Measurements from ENCODE around the gene RAPH1.

GRCh38 chr2:203543898-203544328 lies 8.8 kb upstream of the RAPH1 start:
- TF ChIP-seq POLR2AphosphoS5 (IDR thresholded peaks at IDR 0.05; ENCODE audit: low read depth, low read length) (no peak), POLR2A (IDR thresholded peaks at IDR 0.05; ENCODE audit: low read depth, low read length) (no peak), TAF1 (IDR thresholded peaks at IDR 0.05; ENCODE audit: borderline replicate concordance, low read depth, low read length) (no peak)

Data from GM12892 (cell line).